Sciatic nerve (tissue), 2 donors: ENCODE results near the gene PHAF1. TPM values are rescaled to one million over a fixed set of nuclear protein-coding genes. Genes with fewer than 3 reads are reported as not detected.

Experiments
- ATAC-seq: fragments of 200-7000 bp; cut with Tn5 transposase; one replicate; pipeline ENCODE4 v1.9.1; 2020; ENCODE audit warnings: mild to moderate bottlenecking, moderate library complexity
- DNase-seq: peaks from one replicate; pipeline ENCODE4 v3.0.0-alpha.2; 2020; ENCODE audit warnings: low spot score
- intact Hi-C: fragments of 100-400 bp; cut with DNase I; formaldehyde crosslinking; loops from one replicate; pipeline ENCODE4 v1.14.2; 2022
- total RNA-seq: library from RNA; stranded (reverse); fragmentation: NEBNext Ultra II Directional; extraction: Animal tissue kit (Norgen Biotek cat#: 25700); gene quantifications from one replicate; pipeline ENCODE4 v1.2.1, GENCODE V29; 2021
- donor health status: DM: no; HTN: no; CAD: no.
- donor health status: DM: no; HTN: no; CAD: no.

PHAF1 gene
- total RNA-seq, 1 donor from 2014 or later, result 13.2 TPM

- ATAC-seq, result no peak
- intact Hi-C loops, result no loop called here
- no peak for DNase-seq
Observed at GRCh38 chr16:67141391-67141790, 31.6 kb downstream of the PHAF1 start.

DNA sequence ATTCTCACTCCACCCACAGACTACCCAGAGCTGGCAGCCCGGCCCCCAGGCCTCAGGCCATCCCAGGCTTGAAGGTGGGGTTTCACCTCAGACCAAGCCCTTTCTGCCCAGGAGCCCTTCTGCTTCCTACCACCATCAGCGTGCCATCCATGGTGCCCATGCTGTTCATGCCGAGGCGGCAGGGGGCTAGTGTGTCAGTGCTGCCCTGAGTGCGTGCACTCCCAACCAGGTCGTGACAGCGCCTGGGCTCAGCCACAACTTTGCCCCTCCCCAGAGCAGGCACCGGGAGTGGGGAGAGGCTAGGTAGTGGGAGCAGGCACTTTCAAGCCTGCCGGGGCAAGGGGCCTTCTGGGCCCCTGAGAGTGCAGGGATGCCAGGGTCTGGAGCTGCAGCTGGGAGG is 32.6 kb downstream of the PHAF1 start:
- no peak for ATAC-seq
- DNase-seq, result no peak
- intact Hi-C loops, result no loop called here

DNA sequence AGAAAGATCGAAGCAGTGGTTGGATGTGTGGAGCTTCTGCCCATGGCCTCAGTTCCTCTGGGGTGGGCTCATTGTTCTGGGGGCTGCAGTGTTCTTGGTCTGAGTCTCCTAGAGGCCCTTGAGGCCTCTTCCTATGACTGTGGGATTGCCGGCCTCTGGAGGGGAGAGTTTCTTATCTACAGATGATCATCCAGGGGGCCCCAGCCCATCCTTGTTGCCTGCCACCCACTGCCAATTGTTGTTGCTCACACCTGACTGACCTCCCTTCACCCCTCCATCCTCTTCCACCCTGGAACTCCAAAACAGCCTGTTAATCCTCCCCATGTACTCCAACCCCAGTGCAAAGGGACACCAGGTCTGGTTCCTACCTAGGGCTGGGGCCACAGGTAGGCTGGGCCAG is 35.2 kb downstream of the PHAF1 start:
- intact Hi-C loops, result no loop called here
- DNase-seq (no peak), ATAC-seq (no peak)

- no peak for ATAC-seq
- intact Hi-C loops, result no loop called here
- peak; percentile 14 for DNase-seq
Observed at GRCh38 chr16:67145746-67146145, 36.0 kb downstream of the PHAF1 start.

- no peak for ATAC-seq
- DNase-seq, result peak; percentile 41
- intact Hi-C loops, result no loop called here
Observed at GRCh38 chr16:67146523-67147357, 37.0 kb downstream of the PHAF1 start.

GRCh38 chr16:67147437-67148140 is 37.8 kb downstream of the PHAF1 start:
- ATAC-seq (no peak), DNase-seq (peak; percentile 33)
- intact Hi-C loops, result no loop called here

- ATAC-seq, result no peak
- intact Hi-C loops, result no loop called here
Observed at GRCh38 chr16:67148221-67148620, 38.5 kb downstream of the PHAF1 start.

DNA sequence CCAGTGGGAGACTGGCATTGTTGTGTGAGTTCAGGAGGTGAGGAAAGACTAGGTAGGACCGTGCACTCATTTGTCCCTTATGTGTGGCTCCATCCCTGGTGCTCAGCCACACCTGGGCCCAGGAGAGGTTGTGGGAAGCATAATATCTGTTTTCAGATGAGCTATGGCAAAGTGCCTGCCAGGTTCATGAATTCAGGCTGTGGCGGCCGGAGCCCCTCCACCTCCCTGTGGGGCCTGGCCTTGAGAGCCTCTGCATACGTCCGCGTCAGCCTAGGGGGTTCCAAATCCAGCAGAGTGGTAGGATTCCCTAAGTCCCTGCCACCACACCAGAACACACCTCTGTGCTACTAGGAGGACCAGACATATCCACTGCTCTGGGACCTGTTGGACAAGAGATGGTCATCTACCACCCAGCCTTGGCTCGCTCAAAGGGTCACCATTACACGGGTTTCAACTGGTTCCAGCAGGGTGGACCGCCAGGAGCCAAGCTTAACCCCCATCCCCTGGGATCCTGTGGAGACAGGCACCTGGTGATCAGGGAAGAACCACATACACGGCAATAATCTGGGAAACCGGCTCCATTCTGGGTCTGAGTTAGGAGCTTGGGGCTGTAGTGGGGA is 39.0 kb downstream of the PHAF1 start:
- intact Hi-C loops, result no loop called here
- ATAC-seq (no peak), DNase-seq (peak; percentile 44)

More at GRCh38 chr16:67148221-67148620, 38.5 kb downstream of the PHAF1 start:
- peak; percentile 28 for DNase-seq

DNA sequence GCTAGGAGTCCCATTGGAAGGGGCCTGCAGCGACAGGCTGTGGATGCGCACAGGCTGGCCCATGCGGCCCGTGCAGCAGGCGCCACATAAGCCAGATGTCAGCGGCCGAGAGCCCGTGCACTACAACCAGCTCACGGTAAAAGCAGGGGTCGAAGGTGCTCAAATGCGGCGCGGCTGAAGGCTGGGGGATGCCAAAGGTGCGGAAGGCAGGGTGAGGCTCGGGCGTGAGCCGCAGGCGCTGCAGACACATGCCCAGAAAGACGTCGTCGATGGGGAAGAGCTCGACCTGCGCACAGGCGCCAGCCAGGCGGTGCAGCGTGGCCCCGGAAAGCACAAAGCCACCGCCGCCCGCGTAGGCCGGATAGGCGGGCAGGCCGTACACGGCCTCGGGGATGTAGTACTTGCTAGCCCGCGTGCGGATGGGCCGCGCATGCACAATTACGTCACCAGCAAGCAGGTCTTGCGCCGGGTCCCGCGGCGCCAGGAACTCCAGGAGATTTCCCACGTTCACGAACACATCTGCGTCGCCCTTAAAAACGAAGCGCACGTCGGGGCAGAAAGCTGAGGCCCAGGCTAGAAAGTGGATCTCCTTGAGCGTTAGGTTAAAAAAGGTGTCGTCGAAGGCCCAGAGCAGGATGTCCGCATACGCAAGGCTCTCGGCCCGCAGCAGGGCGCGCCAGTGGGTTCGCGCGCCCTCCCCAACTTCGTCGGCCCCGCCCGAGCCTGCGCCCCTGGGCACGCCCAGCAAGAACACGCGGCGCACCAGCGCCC is 39.7 kb downstream of the PHAF1 start:
- DNase-seq, result peak; percentile 60
- no peak for ATAC-seq
- intact Hi-C loops, result no loop called here

GRCh38 chr16:67150047-67150832 is 40.5 kb downstream of the PHAF1 start:
- intact Hi-C loops, result no loop called here
- ATAC-seq, result peak; percentile 64
- no peak for DNase-seq

- peak; percentile 87 for ATAC-seq
- intact Hi-C loops, result no loop called here
Observed at GRCh38 chr16:67150833-67151396, 41.2 kb downstream of the PHAF1 start, which contains the start of gene B3GNT9. B3GNT9 (minus strand) TSS chr16:67150998; CDS start chr16:67150485, 513 bp downstream.

DNA sequence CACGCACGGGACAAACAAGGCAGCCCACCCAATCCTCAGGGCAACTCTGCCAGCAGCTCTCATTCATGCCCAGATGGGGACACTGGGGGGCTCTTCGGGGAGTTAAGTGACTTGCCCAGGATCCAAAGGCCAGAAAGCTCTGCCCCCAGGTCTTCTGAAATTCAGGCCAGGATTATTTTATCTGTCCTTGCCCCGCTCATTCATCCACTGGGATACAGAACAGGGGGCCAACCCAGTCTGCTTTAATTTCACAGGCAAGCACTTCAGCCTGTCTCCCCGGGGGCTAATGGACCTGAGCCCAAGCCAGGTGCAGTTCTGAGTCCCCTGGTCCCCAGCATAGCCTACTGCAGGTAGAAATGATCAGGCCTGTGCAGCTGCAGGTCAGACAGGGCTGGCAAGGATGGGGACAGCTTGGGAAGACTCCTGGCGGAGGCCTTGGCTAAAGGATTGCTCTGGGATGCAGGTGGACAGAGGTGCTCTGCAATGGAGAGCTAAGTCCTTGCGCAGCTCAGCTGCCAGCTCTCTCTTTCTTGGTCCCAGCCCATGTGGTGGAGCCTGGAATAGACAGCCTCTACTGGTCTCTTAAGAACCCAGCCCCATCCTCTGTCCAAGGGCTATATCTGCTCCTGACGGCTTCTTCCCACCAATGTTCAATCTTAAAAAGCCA is 41.8 kb downstream of the PHAF1 start:
- intact Hi-C loops, result no loop called here
- DNase-seq (no peak), ATAC-seq (no peak)

More at GRCh38 chr16:67150833-67151396, 41.2 kb downstream of the PHAF1 start, which contains the start of gene B3GNT9:
- peak; percentile 86 for DNase-seq

GRCh38 chr16:67154578-67155294 is 45.0 kb downstream of the PHAF1 start:
- DNase-seq (no peak), ATAC-seq (no peak)
- intact Hi-C loops, result loop anchor here (2.0 kb wide), 1 partner anchor 178 kb away; no protein-coding TSS in a partner anchor

DNA sequence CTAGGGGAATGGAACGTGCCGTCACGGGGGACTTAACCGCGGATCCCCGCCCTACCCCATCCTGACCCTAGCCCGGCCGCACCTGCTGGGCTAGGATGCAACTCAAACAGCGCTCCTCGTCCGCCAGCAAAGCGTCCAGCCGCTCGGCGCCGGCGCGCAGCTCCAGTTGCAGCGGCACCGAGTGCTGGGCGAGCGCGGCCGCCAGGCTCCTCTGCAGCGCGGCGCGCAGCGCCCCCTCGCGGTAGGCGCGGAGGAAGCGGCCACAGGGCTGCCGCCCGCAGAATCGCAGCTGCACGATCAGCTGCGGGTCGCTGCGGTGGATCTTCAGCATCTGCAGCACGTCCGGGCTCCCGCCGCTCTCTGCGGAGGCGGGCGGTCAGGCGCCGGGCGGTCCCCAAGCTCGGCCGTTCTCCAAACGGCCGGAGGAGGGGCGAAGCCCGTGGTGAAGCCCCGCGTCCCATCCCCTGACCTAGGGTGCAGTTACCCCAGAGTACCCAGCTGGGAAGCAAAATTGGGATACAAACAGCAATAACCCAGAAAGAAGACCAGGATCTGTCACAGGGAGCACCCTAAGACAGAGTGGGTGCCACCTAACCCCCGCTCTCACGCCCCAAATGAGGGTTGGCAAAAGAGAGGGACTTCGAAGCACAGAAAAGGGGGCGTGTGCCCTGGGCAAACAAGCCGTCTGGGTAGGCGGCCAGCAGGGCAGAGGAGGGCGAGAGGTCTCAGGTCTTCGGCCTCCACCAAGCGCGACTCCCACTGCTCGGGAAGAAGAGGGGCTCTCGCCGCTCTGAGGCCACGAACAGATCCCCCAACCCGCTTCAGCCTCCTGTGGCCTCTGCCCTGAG is 45.8 kb downstream of the PHAF1 start:
- ATAC-seq, result peak; percentile 56
- peak; percentile 86 for DNase-seq
- intact Hi-C loops, result loop anchor here (2.0 kb wide), 1 partner anchor 179 kb away; no protein-coding TSS in a partner anchor

DNA sequence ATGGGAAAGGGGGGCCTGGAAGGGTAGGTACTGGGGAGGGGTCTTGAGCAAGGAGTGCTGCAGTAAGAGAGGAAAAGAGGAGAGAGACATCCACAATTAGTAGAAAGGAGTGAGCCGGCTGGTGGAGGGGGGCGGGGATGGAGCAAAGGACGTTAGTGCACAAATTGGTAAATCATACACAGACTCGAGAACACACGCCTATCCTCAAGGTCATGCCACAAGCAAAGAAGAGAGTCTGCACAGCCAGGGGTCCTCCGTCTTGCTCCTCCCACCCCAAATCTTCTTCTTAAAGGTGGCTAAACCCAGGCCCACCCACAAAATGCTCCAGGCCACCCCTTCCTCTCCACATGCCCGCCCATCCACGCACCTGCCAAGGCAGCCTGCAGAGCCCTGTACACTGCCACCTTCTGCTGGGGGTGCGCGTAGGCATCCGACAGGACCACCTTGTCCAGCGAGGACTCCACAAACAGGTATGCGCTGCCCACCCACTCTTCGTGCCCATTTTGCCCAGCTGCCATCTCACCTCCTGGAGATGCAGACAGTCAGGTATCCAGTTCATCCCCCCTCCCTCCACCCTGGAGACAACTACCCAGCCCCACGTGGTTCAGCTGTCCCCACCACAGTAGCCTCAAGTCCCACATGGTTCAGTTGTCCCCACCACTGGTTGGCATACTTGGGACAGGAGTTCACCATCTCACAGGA is 46.6 kb downstream of the PHAF1 start:
- DNase-seq (no peak), ATAC-seq (no peak)
- intact Hi-C loops, result no loop called here
